KBM-7 (cell line): Measurements from ENCODE around the gene TMEM178A.
A peak's percentile ranks its signal among the peaks of the same experiment; 100 is the strongest.
"Not testable (repeated sequence)": the region's sequence is repeated elsewhere in the genome, so short reads cannot be mapped to it uniquely, and the experiment has no call there.

ENCODE experiments used
- DNase-seq: peaks from one replicate; pipeline ENCODE4 v3.0.0-alpha.2; 2015
- in situ Hi-C: fragments of 300-500 bp; cut with MboI; formaldehyde crosslinking; loops from 2 replicates; pipeline ENCODE4 v1.14.3; 2020; ENCODE audit warnings: low sequenced_read_pairs, low pct_unique_long_range_greater_than_20kb, mixed read lengths

Gene TMEM178A

DNA sequence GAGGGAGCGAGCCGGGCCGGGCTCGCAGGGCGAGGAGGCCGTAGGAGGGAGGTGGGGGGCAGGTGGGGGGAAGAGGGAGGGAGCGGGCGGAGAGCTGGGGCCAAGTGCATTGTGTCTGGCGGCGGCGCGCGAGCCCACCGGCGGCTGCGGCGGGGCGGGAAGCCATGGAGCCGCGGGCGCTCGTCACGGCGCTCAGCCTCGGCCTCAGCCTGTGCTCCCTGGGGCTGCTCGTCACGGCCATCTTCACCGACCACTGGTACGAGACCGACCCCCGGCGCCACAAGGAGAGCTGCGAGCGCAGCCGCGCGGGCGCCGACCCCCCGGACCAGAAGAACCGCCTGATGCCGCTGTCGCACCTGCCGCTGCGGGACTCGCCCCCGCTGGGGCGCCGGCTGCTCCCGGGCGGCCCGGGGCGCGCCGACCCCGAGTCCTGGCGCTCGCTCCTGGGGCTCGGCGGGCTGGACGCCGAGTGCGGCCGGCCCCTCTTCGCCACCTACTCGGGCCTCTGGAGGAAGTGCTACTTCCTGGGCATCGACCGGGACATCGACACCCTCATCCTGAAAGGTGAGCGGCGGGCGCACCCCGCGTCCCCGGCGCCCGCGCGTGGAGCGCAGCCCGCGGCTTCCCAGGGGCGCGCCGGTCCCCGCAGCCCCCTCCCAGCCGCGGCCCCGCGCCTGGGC lies at the start of gene TMEM178A:
TMEM178A (plus strand) TSS at position 107 of the 680 bp plus-strand sequence; CDS start at position 165, 58 bp downstream.
- in situ Hi-C loops: no loop called here
- DNase-seq: no peak

DNA sequence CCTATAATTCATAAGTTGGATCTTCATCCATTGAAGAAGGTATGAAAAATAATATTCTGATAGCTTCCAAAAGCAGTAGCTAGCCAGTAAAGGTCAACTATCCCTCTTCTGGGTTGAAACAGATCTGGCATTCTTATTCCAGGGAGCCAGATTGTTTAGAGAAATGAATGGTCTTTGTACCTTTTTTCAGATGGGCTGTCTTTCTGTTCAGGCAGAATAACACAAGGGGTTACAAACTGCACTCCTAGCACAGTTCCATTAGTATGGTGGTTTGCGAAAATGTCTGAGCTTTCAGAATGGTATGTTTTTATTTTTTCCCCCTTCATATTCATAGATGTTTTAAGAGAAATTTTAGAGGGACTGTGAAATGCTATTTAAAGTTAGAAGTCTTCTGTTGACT lies 47.5 kb upstream of the TMEM178A start:
- in situ Hi-C loops: no loop called here
- no peak for DNase-seq

DNA sequence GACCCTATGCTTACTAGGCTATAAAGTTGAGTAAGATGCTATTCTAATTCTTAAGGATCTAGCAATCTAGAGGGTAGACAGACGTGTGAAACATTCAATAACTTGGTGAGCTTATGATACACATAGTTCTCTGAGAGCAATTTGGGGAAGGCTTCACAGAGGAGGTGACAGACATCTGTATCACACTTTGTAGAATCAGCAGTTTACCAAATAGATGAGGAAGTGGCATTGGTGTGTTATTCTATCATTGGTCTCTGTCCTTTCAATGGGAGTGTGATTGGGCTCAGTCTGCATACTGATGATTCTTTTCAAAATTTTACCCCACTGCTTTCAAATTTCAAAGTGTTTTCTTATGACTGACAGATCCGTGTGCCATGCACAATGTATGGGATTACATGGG lies 47.0 kb upstream of the TMEM178A start:
- DNase-seq: no peak
- in situ Hi-C loops: no loop called here

DNA sequence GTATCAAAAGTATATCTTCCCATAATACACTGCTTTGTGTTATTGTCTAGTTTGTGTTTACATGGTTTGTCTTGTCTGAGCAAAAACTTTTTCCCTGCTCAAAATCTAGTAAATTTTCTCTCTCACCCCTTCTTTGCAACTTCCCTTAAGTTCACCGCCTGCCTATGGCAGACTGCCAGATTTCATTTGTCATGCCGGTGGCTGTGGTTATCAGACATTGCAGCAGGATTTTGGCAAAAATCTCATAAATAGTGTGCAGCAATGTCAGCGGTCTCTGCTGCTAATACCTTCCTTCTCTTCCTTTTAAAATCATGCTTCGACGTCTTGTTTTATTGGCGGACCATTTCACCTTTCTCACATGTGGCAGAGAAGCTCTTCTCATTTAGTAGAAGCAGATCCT lies 45.6 kb upstream of the TMEM178A start:
- in situ Hi-C loops: no loop called here
- peak; percentile 91 for DNase-seq

DNA sequence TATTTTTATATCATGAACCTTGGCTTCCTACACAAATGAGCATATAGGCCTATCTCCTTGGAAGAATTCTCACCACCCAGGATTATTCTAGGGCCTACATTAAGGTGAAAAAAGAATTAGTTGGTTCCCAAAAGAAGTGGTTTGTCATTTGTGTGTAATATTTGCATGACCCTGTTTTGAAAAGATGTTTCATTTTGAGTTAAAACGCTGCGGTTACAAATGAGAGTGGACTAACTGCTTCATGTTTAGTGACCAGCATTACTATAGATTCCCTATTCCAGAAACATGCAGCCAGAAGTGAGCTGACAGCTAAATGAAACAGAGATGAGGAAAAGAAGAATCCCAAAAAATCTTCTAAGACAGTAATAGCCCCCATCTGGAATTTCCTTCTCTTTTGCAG lies 44.1 kb upstream of the TMEM178A start:
- in situ Hi-C loops: no loop called here
- no peak for DNase-seq

DNA sequence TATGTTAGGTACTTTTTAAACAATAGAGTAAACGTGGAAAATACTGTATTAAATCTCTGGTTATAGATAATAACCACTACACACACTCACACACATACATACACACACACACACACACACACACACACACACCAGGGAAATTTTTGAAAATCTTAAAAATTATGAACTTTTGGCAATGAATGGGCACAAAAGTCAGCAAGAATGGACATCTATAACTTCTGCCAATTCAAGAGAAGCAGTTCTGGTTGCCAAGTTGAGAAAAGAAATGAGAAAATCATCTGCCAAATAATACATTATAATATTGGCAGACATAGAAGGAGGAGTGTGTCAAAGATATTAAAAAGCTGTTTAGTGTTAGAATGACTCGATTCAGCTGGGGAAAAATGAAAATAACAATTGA lies 42.9 kb upstream of the TMEM178A start:
- no peak for DNase-seq
- in situ Hi-C loops: no loop called here

DNA sequence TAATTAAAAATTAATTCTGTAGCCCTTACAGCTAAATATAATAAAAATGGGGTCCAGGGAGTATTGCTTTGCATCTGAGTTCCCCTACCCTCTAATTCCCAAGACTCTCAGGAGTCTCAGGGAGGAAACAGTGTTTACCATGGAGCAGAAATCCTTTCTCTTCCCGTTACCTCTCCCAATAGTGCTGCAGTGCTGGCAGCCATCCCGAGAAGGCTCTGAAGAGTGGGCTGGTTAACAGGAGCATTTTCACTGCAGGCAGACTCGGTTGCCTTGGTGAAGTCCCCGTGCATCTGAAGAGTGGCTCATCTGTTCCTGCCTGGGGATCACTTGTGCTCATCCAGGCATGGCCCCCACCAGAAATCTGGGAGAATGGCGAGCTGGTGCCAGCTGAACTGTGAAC lies 41.8 kb upstream of the TMEM178A start:
- DNase-seq: no peak
- in situ Hi-C loops: no loop called here

DNA sequence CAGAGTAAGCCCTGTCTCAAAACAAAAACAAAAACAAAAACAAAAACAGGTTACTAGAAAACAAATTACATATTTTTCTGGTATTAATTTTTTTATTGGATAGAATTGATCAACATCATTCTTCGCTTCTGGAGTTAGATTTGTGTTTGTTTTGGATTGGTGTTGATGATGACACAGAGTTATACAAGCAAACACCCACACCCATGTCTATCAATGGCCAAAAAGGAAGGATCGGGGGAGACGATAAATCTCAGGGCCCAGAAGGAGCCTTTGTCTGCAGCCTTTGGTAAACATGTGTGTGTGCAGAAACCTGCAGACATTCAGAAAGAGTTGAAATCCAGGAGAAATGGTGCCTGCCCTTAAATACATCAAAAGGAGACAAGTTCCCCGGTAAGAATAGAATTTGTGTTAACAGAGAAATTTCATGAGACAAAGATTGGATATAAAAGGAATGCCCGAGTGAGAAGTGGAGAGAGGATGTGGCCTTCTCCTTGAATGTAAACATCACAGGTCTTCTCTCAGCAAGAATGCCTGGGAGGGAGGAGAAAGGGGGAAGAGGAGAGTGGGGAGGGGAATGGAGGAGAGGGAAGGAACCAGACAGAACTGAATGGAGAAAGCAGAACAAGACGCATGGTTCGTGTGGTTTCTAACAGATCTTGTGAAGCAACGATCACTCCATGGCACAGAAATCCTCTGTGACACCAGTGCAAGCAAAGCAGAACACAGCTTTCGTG lies 40.4 kb upstream of the TMEM178A start:
- in situ Hi-C loops: no loop called here
- DNase-seq: peak; percentile 86

DNA sequence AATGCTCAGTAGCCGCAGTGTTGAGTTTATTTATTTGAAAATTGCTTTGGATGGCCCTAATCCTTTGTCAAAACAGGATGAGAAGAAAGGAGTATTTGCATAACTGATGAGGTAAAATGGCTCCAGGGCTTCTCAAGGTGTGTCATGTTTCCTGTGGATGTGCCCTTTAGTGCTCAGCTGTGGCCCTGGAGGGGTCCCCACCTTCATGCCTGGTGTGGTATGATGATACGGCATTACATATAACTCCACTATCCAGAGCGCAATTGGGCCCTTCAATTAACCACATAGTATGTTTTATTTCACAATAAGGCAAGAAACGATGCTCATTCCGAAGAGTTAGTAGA lies 39.8 kb upstream of the TMEM178A start:
- in situ Hi-C loops: no loop called here
- no peak for DNase-seq

DNA sequence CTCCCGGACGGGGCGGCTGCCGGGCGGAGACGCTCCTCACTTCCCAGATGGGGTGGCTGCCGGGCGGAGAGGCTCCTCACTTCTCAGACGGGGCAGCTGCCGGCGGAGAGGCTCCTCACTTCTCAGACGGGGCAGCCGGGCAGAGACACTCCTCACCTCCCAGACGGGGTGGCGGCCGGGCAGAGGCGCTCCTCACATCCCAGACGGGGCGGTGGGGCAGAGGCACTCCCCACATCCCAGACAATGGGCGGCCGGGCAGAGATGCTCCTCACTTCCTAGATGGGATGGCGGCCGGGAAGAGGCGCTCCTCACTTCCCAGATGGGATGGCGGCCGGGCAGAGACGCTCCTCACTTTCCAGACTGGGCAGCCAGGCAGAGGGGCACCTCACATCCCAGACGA lies 37.4 kb upstream of the TMEM178A start:
- DNase-seq, in situ Hi-C loops: not testable (repeated sequence)

DNA sequence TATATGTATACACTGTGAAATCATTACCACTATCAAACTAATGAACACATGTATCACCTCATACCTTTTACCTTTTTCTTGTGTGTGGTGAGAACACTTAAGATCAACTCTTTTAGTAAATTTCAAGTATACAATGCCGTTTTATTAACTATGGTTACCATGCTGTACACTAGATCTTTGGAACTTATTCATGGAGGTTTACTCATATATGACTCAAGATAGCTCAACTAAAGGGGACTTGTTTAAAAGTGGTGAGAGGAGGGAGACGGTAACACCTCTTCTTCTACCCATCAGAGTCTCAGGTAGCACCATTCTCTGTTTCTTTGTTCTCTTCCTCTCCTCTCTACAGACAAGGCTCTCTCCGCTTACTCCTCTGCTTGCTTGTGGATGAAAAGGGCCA lies 36.1 kb upstream of the TMEM178A start:
- in situ Hi-C loops: no loop called here
- DNase-seq: no peak

DNA sequence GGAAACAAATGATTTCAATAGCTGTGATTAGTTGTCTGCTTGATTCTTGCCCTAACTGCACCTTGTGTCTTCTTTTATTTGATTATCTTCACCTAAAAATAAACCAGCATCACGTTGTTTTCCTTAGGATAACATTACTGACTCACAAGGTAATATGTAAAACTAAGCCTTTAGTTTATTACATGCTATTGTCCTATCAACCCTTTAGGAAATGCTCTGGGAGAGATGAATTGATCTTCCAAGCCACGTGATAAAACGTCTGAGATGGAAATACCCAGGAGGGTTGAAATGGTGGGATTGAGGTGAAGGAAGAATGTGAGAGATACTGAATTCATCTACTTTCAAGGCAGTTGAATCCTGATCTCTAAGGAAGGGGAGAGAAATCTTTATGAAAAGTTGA lies 34.5 kb upstream of the TMEM178A start:
- no peak for DNase-seq
- in situ Hi-C loops: no loop called here

DNA sequence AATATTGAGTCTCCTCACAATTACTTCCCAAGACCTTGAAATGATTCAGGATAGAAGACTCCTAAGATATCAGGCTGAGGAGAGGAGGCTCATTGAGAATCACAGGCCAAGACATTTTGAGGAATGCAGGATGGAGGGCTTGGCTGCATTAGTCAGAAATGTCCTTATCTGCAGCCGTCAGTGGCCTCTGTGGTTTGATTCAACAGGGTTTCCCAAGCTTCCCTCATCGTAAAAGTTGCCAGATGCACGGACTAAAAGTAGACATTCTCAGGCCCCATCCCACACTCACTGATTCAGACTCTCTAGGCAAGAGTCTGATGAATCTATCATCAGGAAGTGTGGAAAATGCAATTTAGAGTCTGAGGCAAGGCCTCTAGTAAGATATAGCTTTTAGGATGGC lies 34.0 kb upstream of the TMEM178A start:
- in situ Hi-C loops: no loop called here

DNA sequence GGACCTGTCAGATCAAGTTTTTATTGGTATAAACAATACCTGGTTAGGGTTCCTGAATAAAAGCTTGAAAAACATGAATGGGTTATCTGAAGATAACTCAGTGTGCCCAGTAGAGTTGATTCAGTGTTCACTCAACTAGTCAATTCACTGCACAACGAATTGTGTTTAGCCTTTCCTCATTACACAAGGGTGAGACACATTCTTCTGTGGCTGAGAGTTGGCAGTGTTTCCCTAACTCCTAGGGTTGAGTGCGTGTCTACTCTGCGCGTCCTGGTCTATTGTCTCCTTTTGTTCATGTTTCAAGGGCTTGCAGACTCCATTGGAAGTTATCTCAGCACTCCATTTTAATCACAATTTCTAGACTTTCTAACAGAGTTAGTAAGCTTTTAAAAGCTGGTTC lies 32.8 kb upstream of the TMEM178A start:
- in situ Hi-C loops: no loop called here
- no peak for DNase-seq

More for the DNA sequence above, 34.0 kb upstream of the TMEM178A start:
- DNase-seq: peak; percentile 87

DNA sequence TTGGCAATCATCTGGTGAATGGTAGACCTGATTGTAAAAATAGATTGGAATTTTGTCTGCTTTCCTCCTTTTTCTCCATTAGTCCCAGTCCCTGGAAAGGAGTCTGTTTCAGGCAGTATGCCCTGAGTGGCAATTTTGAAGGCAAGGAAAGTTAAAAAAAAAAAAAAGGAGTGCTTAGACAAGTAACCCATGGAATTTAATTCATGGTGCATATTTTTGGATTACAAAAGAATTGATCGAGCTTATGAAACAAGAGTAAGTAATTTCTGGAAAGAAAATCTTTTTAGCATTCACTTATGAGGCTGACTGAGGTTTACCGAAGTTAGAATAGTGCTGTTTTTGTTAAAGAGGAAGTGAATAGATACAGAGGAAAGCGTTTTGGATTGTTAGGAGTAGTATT lies 29.4 kb upstream of the TMEM178A start:
- no peak for DNase-seq
- in situ Hi-C loops: no loop called here

DNA sequence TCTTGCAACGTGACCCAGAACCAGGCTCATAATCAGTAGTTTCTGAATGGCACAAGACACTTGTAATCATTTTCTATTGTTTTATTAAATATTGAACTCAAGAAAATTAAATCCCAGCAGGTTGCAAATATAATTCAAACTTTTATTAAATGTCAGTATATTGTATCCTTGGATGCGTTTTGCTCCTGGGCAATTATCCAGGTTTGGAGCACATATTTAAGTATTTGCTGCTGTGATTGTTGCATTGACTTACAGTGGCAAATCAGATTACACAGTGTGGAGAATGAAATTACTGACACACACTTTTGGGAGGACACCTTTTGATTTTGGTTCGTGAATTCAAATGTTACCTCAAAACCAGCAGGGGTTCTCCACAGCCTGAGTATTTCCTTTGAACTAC lies 27.1 kb upstream of the TMEM178A start:
- in situ Hi-C loops: no loop called here
- DNase-seq: no peak

DNA sequence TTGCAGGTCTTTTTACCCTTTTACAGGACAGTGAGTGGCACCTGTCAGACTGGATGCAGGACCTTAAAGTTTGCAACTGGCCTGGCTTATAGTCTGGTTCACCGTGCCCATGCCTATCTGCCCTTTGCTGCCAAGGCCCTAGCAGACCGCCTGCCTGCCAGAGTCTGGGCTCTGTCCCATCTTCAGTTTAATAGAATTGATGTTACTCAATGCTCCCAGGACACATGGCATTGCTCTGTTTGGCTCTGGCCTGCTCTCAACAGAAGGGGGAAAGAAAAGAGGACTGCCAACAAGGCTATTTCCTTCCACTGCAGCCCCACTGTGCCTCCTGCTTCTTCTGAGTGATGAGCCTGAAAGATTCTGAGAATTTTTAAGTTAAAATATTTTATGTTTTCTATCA lies 25.6 kb upstream of the TMEM178A start:
- in situ Hi-C loops: no loop called here

DNA sequence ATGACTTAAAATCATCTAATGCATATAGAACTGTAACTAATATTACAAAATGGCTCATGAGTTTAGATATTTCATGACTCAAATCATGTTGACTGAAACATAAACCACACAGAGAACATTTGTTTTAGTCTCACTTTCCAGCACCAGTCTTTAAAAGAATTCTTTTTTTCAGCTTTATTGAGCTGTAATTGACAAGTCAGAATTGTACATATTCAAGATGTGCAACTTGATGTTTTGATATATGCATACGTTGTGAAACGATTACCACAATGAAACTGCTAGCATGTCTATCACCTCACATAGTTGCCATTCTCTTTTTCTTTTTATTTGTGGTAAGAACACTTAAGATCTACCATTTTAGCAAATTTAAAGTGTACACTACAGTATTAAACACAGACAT lies 25.0 kb upstream of the TMEM178A start:
- in situ Hi-C loops: no loop called here
- no peak for DNase-seq

More for the DNA sequence above, 25.6 kb upstream of the TMEM178A start:
- DNase-seq: no peak

DNA sequence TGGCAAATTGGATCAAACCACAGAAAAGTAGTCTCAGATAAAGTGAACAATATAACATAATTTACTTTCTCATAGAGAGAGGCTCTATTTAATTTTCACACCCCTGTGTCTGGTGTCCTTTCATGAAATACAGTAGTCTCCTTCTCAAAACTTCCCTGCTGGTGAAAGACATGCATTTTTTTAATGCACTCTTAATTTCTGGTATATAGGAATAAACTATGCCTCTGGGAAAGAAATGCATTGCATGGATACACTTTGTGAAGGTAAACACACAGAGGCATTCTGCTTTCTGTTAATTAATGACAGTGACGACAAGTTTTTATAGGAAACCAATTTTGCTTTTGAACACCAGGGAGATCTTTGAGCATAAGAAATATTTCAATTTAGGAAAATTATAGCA lies 24.1 kb upstream of the TMEM178A start:
- in situ Hi-C loops: no loop called here
- DNase-seq: no peak

DNA sequence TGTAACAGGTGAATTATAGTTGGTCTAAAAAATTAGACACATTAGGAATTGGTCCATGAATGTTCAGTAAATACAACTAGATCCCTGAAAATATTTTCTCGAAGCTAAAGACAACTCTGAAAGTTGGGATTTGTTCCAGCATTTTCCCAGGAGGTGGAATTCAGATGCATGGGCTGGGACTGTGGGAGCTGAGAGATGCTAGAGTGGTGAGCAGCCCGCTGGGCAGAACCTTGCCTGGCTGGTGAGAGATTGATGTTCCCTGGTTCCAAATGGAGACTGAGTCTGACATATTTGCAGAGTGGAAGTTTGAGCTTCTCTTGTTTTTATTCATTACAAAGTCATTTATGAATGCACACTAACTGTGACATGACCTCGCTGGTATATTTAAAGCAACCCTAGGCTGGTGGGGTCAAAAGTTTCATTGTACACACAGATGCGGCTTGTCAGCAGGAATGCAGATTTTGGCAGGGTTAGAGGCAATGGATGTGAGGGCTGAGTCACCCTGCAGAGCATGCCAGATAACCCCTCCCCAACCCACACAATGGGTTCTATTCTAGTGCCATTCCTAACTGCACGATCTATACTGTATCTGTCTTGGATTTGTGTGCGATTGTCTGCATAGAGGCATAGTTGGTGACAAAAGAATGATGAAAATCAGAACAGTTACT lies 23.5 kb upstream of the TMEM178A start:
- no peak for DNase-seq
- in situ Hi-C loops: no loop called here
